Measurements from ENCODE around the gene ATRIP.

Gene ATRIP

GRCh38 chr3:48434591-48435222 lies 11.8 kb upstream of the ATRIP start:
- TF ChIP-seq, protein P1, sequence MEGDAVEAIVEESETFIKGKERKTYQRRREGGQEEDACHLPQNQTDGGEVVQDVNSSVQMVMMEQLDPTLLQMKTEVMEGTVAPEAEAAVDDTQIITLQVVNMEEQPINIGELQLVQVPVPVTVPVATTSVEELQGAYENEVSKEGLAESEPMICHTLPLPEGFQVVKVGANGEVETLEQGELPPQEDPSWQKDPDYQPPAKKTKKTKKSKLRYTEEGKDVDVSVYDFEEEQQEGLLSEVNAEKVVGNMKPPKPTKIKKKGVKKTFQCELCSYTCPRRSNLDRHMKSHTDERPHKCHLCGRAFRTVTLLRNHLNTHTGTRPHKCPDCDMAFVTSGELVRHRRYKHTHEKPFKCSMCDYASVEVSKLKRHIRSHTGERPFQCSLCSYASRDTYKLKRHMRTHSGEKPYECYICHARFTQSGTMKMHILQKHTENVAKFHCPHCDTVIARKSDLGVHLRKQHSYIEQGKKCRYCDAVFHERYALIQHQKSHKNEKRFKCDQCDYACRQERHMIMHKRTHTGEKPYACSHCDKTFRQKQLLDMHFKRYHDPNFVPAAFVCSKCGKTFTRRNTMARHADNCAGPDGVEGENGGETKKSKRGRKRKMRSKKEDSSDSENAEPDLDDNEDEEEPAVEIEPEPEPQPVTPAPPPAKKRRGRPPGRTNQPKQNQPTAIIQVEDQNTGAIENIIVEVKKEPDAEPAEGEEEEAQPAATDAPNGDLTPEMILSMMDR (IDR thresholded peaks at IDR 0.05) = no peak
- peak overlapping the region; percentile 93 to 99 for H3K27ac ChIP-seq
- peaks cover 0 to 15% (median 0%) of the 10 kb centered on the region in 3 donors for H3K36me3 ChIP-seq
- intact Hi-C loops (cut with DNase I; ENCODE audit: low total_unique reads) = loop anchor here (10.0 kb wide), 2 partner anchors 130 to 200 kb away; partner anchors contain the start of gene NME6
- DNase-seq = peak; percentile 20 to 64
- no peaks in the 10 kb centered on the region for H3K9me3 ChIP-seq
- H3K4me3 ChIP-seq = no peak overlapping the region
- H3K4me1 ChIP-seq = peaks cover 5 to 55% (median 42%) of the 10 kb centered on the region in 4 donors
- no peaks in the 10 kb centered on the region for H3K27me3 ChIP-seq

GRCh38 chr3:48435223-48435595 lies 11.3 kb upstream of the ATRIP start:
- peak overlapping the region; percentile 93 to 99 for H3K27ac ChIP-seq
- TF ChIP-seq, protein P1 (IDR thresholded peaks at IDR 0.05) = no peak
- no peak overlapping the region for H3K4me3 ChIP-seq
- H3K4me1 ChIP-seq = peaks cover 5 to 52% (median 39%) of the 10 kb centered on the region in 4 donors
- peaks cover 0 to 15% (median 0%) of the 10 kb centered on the region in 3 donors for H3K36me3 ChIP-seq
- DNase-seq = no peak
- H3K27me3 ChIP-seq = no peaks in the 10 kb centered on the region
- intact Hi-C loops (cut with DNase I; ENCODE audit: low total_unique reads) = loop anchor here (10.0 kb wide), 2 partner anchors 130 to 200 kb away; partner anchors contain the start of gene NME6
- no peaks in the 10 kb centered on the region for H3K9me3 ChIP-seq

DNA sequence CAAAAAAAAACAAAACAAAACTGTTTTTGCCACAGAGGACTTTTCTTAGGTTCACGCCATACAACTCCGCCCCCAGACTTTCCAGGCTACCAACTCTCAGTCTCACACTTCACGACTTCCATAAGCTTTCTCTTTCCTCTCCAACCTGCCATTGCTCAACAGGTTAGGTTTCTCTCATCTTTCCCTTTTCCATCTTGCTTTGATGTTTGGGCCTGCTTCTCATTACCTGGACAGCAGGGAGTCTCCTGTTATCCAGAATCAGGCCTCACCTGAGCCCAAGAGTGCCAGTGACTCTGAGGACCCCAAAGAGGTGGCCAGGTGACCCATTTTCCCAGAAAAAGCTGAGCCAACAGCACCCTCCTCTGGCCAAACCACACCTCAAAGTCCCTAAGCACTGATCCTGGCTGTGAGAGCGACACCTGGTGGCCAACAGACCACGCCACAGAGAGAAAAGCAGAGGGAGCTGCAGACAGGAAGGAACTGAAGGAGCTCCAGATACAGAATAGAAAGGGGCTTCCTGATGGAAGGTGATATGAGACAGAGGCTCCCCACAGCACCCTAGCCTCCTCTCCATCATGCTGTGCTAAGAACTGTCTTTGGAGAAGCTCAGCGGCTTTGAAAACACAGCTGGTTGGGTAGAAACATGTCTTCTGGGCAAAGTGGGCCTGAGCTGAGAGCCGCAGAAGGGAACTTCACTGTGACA lies 10.6 kb upstream of the ATRIP start:
- intact Hi-C loops (cut with DNase I; ENCODE audit: low total_unique reads) = loop anchor here (2.0 to 10.0 kb wide), 4 partner anchors 35 to 201 kb away; partner anchors contain the start of gene NME6
- Histone ChIP-seq H3K9me3 (no peaks in the 10 kb centered on the region), H3K27ac (peak overlapping the region; percentile 93 to 99), H3K27me3 (no peaks in the 10 kb centered on the region), H3K4me1 (peaks cover 5 to 48% (median 35%) of the 10 kb centered on the region in 4 donors), H3K4me3 (no peak overlapping the region), H3K36me3 (peaks cover 0 to 15% (median 0%) of the 10 kb centered on the region in 3 donors)
- TF ChIP-seq, protein P1 (IDR thresholded peaks at IDR 0.05) = peak; percentile 98 to 100
- peak; percentile 88 to 92 for DNase-seq

- TF ChIP-seq, protein P1 (IDR thresholded peaks at IDR 0.05) = no peak
- Histone ChIP-seq H3K27me3 (no peaks in the 10 kb centered on the region), H3K36me3 (peaks cover 0 to 15% (median 0%) of the 10 kb centered on the region in 3 donors), H3K4me1 (peaks cover 5 to 50% (median 38%) of the 10 kb centered on the region in 4 donors), H3K27ac (peak overlapping the region; percentile 93 to 99), H3K9me3 (no peaks in the 10 kb centered on the region), H3K4me3 (no peak overlapping the region)
- intact Hi-C loops (cut with DNase I; ENCODE audit: low total_unique reads) = loop anchor here (2.0 to 10.0 kb wide), 4 partner anchors 36 to 202 kb away; partner anchors contain the start of gene NME6
- DNase-seq = no peak
Observed at GRCh38 chr3:48436477-48436787, 10.1 kb upstream of the ATRIP start.

DNA sequence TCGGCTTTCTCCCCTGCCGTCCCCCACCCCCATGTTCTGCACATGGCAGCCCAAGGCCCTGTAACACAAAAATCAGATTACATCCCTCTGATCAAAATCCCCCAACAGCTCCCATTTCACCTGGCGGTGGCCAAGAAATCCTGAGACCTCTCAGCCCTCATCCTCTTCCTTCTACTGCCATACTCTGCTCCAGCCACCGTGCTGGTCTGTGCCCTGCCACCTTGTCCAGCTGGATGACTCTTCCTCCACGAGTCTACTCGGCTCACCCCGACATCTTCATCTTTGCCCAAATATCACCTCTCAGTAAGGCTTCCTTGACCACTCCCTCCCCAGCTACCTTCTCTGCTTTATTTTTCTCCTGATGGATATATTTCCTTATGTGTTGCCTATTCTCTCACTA lies 9.7 kb upstream of the ATRIP start:
- Histone ChIP-seq H3K9me3 (no peaks in the 10 kb centered on the region), H3K4me3 (no peak overlapping the region), H3K36me3 (peaks cover 0 to 19% (median 3%) of the 10 kb centered on the region in 3 donors), H3K27ac (no peak overlapping the region), H3K27me3 (no peaks in the 10 kb centered on the region), H3K4me1 (peaks cover 5 to 54% (median 40%) of the 10 kb centered on the region in 4 donors)
- DNase-seq = no peak
- intact Hi-C loops (cut with DNase I; ENCODE audit: low total_unique reads) = loop anchor here (2.0 to 10.0 kb wide), 4 partner anchors 36 to 202 kb away; partner anchors contain the start of gene NME6
- TF ChIP-seq, protein P1 (IDR thresholded peaks at IDR 0.05) = no peak

Measured in tibial artery (tissue), 4 donors.